GM19023 (cell line): ENCODE results near the gene MAP3K4.
"Not testable (repeated sequence)": the region's sequence is repeated elsewhere in the genome, so short reads cannot be mapped to it uniquely, and the experiment has no call there.

Source experiments
- ATAC-seq: cut with Tn5 transposase; IDR thresholded peaks from one replicate; pipeline ENCODE4 v1.9.1; 2021; ENCODE audit warnings: mild to moderate bottlenecking, moderate library complexity; ENCODE audit not compliant: unreplicated experiment

The MAP3K4 gene

DNA sequence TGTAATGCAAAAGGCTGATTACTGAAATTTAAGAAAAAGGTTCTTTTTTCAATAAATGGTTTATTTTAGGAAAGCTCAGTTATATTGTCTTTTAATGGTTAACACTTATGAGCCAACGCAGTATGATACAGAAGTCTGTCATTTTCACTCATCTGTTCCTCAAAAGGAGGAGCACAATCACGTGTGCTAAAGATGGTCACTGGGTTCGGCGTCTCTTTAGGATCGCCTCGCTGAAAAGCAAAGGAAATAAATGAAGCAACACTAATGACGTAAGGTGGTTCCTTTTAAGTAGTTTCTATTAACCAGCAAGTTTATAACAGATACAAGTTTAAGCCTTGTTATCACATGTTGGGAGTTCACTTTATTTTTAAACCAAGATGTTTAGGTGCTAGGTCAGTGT, 125.7 kb downstream of the MAP3K4 start:
- ATAC-seq = no peak

DNA sequence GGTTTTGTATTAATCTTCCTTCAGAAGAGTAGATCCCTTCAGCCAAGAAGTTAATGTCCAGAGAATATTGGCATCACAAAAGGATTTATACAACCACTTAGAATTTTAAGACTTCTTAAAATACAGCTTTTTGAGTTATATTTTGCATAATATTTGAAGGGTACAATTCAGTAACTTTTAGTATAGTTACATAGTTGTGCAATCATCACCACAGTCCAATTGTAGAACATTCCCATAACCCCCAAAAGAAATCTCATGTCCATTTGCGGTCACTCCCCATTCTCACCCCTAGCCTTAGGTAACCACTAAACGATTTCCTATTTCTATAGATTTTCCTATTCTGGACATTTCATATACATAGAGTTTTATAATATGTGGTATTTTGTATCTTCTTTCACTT, 126.4 kb downstream of the MAP3K4 start:
- ATAC-seq = no peak

DNA sequence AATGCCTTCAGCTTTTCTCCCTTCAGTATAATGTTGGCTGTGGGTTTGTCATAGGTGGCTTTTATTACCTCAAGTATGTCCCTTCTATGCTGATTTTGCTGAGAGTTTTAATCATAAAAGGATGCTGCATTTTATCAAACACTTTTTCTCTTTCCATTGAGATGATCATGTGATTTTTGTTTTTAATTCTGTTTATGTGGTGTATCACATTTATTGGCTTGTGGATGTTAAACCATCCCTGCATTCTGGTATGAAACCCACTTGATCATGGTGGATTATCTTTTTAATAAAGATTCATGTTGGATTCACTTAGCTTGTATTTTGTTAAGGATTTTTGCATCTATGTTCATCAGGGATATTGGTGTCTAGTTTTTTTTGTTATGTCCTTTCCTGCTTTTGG, 131.8 kb downstream of the MAP3K4 start:
- ATAC-seq = not testable (repeated sequence)

DNA sequence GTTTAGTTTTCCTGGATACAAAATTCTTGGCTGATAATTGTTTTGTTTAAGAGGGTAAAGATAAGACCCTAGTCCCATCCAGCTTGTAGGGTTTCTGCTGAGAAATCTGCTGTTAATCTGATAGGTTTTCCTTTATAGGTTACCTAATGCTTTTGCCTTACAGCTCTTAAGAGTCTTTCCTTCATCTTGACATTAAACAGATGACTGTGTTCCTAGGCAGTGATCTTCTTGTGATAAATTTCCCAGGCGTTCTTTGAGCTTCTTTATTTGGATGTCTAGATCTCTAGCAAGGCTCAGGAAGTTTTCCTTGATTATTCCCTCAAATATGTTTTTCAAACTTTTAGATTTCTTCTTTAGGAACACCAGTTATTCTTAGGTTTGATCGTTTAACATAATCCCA, 134.0 kb downstream of the MAP3K4 start:
- no peak for ATAC-seq

DNA sequence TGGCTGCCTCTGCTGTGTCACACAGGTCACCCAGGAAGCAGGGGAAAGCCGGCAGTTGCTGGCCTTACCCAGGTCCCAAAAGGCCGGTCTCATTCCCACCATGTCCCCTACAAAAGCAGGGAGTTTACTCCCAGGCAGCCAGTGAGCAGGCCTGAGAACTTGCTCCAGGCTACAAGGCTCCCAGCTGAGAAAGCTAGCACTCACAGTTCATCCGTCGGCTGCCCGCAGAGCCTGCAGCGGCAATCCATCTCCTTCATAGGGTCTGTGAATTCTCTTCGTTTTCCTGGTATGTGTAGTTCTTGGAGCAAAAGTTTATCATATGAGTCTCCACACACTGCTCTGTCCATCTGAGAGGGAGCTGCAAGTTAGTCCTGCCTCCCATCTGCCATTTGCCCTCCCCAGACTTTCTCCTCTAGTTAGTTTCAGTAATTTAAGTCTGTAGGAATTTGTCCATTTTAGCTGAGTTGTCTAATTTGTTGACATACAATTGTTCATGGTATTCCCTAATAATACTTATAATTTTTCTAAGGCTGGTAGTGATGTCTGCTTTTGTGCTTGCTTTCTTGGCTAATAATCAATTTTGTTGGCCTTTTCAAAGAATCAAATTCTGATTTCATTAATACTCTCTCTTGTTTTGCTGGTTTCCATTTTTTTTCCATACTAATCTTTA, 135.6 kb downstream of the MAP3K4 start:
- ATAC-seq = no peak

DNA sequence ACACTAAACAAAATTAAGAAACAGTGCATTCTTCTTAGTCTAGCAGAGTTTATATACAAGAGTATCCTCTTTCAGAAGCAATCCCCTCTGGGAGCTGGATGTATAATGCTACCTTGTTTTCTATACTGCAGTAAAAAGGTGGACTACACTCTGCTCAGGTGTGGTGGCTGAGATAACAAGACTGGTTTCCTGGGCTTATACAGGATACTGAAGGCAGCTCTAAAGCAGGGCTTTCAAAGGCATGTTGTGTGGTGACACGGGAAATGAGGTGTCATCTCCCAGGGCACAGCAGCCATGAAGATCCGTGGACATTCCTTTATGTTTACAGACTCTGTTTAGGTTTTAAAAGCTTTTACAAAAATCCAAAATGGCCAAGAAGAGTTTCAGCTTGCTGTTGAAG, 136.7 kb downstream of the MAP3K4 start:
- ATAC-seq = no peak

DNA sequence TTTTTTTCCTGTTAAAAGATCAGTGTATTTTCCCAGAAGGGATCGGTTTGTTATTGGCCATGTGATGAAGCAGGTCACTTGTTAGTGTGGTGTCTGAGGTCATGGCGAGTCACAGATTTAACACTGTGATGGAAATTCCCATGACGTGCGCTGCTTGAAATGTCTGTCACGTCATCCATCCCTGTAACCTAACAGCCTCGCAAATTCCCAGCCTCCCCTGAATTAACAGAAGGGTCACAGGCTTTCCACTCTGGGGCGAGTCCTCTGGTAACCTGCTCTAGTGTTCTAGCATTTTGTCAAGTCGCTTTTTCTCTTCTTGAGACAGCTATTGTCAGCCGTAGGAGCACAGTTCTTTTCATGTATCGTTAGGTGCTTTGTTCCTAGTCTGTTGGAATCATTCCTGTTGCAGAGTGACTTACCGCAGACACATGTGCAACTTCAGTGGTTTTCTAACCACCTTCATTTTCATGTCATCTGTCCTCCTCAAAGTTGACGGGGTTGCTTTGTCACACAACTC, 137.2 kb downstream of the MAP3K4 start:
- no peak for ATAC-seq

DNA sequence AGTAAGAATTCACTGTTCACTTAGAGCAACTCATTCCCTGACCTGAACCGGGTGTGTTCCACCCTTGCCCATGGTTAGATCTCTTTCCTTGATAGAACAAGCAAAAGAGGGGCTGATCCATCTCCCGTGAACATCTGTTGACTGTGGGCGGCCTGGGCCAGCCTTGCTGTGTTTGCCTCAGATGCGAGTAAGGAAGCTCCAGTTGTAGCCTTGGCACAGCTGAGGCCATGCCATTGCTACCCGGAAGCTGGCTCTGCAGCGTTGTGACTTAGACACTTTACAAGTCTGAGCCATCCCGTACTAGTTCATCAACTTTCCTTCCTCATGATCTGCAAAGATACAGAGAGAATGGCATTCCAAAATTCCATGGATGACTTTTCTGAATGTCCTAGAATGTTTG, 139.0 kb downstream of the MAP3K4 start:
- no peak for ATAC-seq

DNA sequence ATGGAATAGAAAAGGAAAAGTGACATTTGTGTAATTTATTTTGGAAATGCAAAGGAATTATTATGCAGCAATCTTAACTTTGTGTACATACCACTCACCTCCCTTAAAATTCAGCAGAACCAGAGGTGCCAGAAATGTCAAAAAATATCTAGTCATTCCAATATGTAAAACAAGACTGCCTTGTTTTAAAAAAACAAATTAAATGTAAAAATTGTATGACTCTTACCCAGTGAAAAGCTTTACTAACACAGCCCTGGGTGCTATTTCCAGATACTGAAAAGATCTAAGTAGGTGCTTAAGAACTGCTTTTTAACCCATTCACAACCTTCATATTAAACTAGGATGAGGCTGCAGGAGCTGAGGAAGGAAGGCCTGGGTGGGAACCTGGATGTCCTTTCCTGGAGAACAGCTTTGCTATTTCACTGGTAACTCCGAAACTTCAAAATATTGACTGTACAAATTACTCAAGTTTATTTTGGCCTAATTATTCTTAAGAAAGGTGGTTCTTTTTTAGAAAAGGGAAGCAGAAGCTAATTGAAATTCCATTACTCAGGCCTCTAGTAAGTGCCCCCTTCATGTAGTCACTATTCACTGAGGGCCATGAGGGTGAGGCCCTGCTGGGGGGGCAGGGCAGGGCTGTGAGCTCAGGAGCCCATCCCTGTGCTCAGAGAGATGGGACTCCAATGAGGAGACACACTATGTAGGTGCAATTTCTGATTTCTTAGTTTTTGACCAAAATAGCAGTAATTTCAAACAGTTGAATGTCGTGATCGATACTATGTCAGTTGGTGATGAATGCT, 139.6 kb downstream of the MAP3K4 start:
- no peak for ATAC-seq

DNA sequence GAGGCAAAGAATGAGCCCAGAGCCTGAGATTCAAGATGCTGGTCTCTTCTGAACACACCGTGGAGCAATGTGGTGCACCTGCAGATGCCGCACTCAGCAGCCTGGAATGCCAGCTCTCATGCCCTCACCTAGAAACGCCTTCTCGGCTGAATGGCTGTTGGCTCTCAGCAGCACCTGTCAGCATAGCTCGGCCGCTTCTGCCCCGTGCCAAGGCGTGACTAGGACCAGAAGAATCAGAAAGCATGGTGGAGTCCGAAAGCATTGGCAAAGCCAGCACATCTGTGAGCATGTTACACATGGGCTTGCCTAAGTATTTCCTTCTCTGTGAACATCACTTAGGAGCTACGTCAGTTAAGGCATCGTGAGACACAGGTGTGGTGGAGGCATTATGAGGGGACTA, 140.8 kb downstream of the MAP3K4 start:
- no peak for ATAC-seq

DNA sequence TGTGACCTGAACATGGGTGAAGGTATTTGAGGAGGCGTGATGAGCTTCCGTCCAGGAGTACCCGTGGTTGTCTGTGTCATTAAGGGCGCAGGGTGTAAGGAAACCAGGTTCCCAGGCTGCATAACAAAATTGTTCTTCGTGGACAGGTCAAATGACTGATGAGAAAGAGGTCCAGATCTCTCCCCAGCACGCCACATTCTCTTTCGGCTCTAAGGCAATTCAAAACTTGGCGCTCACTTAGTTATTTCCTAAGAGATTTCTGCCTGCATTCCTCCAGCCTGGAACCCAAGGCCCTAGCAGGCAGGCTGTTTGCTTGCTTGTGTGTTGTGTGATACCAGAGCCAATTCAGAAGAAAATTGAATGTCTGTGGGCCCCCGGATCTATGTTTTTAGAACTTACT, 142.4 kb downstream of the MAP3K4 start:
- no peak for ATAC-seq

DNA sequence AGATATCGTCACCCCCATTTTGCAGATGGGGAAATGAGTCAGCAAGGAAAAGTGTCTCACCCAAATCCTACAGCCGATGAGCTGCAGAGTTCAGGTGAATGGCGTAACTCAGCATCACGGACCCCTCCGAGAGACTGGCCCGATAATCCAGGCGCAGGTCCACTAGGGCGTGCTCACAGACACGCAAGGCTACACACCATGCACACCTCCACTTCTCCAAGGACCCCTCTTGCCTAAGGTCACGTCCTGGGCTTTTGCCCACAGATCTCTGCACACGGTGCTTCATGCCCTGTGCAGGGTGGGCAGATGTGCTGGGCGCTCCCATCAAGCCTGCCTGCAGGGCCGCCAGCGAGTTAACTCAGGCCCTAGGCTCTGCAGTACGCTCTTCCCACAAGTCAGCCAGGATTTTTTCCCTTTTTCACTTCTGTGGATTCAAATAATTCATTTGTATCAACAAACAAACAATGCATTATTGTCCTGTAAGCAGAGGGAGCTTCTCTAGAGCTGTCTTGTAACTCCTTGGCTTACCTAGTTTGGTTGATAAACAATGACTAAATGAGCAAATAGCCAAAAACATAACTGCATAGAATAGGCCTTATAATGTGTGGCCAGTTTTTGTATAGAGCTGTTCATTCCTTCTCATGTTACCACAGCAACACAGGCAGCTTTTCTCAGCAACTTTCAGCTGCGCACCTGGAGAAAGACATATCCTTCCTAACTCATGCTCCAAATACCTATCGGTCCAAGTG, 143.2 kb downstream of the MAP3K4 start:
- no peak for ATAC-seq

DNA sequence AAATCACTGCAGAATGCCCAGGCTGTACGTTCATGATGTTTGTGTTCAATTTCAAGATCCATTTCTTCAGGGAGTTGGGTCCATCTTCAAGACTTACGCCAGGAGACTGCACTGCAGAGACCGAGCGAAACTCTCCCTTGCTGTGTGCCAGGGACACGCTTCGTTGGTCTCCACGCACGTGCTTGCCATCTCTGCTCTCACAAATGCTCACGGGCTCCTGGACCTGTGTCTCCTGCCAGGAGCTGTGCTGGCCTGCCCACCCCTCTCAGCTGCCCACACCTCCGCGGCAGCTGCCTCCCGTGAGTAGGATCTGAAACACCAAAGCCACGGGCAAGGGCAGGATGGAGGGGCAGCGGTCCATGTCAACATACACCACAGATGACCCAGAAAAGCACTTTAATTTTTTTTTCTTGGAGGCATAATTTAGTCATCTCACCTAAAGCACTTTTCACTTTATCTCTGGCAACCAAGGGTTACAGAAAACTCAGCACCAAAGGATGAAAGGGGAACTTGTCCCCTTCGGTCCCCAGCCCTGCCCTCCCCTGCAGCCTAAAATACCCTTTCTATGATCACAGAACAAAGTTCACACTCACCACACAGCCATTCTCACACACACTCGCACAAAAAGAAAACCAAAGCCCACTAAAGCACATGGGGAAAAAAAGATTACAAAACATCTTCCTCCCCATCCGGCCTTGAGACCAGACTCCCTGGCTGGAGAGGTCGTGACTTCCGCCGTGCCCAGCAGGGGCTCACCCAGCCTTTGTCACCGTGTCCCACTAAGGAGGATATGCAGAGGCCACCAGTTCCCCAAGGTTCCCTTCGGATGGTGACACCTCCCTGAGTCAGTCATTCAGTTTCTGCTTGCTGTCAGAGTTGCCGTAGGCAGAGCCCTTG, 144.4 kb downstream of the MAP3K4 start:
- no peak for ATAC-seq

DNA sequence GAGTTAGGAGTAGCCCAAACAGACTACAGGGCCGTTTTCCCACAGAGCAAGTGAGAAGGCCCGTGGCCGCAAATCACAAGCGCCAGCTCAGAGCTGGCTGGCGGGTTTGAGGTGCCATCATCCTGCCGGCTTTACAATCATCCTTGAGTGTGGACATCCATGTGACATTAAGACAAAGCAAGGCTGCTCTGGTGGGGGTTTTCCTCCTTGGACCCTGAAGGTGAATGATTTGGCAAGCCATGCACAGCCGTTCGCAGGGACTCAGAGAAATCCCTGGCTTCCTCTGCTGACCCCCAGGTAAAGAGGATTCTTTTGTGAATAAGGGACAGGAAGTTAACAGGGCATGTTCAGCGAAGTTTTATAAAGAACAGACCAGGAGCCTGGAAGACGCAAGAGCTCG, 145.1 kb downstream of the MAP3K4 start:
- no peak for ATAC-seq

DNA sequence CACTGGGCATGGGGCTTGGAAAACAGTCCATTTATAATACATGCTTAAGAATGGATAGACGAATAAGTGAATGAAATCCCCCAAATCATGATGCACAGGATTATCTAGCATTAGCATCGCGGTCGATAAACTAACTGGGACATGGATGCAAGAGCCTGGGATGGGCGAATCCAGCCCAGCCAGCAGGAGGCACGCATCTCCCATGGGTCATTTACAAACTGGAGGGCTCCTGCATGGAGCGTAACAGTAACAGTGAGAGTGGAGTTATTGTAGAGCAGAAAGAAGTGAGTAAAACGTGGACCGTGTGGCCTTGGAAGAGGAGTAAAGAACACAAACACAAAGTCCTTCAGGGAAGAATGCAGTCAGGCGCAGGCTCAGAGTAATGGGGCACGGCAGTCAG, 145.8 kb downstream of the MAP3K4 start:
- ATAC-seq = no peak

DNA sequence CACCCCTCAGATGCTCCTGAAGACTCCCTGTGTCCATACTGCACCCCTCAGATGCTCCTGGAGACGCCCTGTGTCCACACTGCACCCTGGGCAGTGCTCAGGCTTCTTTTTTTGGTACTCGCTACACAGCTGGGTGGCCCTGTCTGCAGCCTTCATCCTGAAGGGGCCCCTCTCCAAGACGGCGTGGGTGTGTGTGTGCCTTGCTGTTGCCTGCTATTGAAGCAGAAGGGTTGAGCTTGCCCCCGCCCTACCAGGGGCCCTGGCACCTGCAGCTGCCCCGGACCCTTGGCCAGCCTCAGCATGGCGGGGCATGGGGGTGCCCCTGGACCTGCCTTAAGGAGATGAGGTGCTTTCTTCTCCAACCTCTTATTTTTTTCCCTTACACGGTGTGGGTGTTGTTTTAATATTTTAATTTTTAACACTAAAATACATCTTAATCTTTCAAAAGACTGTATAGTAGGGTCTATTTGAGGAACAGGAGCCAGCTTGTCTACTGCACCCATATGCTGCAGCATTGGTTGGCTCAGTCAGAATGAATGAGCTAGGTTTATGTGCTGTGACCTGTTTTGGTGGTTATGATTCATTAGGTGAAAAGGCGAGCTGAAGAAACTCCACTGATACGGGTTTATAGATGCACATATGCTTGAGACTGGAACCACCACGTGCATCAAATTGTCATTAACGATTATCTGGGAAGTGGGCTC, 146.4 kb downstream of the MAP3K4 start:
- ATAC-seq = no peak

DNA sequence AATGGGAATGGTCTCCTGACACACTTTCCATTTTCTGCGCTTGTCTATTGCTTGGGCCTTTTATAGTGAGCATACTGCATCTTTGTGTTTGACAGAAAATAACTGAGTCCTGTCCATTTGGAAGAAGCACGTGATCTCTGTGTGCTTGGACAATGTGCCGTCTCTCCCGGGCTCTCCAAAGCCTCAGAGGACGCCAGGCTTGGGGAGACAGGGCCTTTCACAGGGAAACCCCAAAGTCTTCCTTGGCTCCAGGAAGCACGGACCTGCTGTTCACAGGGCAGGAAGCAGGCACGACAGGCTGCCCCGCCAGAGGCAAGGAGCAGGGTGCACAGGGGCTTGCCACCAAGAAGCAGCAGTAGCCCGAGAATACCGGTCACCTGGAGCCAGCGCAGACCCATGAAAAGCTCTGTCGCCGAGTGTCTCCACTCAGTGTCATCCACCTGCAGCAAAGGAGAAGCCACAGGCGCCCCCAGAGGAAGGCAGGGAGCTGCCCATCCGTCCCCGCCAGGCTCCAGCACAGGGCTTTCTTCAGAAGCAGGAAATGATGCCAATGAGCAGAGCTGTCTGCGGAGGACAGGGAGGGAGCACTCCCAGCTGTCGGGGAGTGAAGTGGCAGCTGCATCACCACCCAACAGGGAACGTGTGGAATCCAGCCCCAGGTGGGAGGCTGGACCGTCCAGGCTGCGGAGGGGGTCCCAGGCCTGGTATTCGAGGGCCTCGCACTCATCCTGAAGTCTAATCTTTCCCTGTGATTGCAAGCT, 147.2 kb downstream of the MAP3K4 start:
- ATAC-seq = no peak

DNA sequence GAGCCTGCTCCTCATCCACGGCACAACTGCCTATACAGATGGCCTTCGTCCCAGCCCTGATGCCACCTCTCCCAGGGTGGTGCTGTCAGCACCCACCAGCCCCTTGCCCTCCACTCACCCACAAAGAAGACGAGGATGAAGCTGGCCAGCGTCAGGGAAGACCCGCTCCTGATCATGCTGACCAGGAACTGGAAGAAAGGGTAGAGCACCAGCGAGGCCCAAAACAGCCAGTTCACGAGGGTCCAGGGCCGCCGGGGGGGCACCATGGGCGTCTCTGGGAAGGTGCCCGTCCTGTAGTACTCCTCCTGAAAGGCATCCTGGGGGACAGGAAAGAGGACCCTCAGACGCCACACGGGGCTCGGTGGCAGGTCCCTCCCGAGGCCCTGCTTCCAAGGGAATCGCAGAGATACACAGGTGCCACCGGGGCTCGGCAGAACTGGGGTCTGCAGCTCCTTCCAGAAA, 147.8 kb downstream of the MAP3K4 start:
- no peak for ATAC-seq
